ENCODE data around the gene CENATAC.
"Not testable (repeated sequence)": the region's sequence is repeated elsewhere in the genome, so short reads cannot be mapped to it uniquely, and the experiment has no call there.

The CENATAC gene, protein sequence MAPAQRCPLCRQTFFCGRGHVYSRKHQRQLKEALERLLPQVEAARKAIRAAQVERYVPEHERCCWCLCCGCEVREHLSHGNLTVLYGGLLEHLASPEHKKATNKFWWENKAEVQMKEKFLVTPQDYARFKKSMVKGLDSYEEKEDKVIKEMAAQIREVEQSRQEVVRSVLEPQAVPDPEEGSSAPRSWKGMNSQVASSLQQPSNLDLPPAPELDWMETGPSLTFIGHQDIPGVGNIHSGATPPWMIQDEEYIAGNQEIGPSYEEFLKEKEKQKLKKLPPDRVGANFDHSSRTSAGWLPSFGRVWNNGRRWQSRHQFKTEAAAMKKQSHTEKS

DNA sequence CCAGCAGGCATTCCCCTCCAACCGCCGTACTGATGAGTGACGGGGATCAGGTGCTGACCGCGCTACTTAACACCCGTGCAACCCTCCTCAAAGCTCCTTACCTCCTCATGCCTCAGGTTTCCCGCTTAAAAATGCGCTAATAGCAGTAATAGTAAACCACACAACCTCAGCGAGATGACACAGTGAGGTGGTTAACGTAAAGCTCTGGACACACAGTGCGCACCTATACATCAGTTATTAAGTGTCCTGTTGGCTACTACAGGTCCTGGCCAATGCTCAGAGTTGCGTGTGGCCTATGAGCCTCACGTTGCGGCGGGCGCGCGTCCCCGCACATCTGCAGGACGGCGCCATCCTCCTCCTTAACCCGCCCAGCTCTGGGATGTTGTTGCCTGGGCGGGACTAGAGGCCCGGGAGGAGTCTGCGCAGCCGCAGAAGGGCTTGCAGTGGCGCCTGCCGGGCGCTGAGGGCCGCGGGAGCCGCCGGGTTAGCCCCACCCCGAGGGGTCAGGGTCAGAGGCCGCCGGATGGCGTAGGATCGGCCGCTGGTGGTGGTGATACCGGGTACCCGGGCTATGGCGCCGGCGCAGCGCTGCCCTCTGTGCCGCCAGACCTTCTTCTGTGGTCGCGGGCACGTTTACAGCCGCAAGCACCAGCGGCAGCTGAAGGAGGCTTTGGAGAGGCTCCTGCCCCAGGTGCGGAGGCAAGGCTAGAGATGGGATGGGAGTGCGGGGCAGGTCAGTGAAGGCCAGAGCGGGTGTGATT lies at the start of gene CENATAC:
Gene CENATAC, plus strand, starts transcription at position 512 of the 761 bp plus-strand sequence. Its CDS starts 60 bp downstream, at position 572.
- DNase-seq (ENCODE audit: low spot score), result peak; percentile 100

DNA sequence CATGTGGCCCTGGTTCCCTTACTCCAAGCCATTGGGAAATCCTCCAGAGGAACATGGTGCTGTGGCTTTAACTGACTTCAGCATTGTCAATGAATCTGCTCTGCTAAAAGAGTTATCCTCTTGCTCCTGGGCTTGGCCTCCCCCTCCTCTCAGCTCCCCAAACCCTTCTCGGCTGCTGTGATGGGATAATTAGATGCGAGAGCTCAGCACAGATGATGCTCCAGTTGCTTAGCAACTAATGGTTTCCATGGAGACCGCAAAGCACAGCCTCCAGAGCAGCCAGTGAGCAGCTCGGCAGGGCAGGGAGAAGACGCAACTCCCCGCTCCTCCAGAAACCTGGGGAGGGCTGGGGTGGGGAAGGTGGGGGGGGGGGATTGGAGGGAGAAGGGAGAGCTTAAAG lies 44.7 kb upstream of the CENATAC start:
- no peak for DNase-seq (ENCODE audit: low spot score)

DNA sequence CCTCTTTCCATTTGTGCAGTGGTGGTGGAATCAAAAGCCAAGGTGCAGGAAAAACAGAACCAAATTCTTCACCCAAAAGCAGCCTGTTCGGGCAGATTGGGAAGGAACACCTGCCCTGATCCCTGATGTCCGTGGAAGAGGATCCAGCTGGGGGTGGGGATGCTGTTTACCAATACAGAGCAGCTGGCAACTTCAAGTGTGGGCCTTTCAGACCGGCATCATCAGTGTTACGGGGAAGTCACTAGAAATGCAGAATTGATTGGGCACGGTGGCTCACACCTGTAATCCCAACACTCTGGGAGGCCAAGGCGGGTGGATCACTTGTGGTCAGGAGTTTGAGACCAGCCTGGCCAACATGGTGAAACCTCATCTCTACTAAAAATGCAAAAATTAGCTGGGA lies 44.0 kb upstream of the CENATAC start:
- not testable (repeated sequence) for DNase-seq (ENCODE audit: low spot score)

DNA sequence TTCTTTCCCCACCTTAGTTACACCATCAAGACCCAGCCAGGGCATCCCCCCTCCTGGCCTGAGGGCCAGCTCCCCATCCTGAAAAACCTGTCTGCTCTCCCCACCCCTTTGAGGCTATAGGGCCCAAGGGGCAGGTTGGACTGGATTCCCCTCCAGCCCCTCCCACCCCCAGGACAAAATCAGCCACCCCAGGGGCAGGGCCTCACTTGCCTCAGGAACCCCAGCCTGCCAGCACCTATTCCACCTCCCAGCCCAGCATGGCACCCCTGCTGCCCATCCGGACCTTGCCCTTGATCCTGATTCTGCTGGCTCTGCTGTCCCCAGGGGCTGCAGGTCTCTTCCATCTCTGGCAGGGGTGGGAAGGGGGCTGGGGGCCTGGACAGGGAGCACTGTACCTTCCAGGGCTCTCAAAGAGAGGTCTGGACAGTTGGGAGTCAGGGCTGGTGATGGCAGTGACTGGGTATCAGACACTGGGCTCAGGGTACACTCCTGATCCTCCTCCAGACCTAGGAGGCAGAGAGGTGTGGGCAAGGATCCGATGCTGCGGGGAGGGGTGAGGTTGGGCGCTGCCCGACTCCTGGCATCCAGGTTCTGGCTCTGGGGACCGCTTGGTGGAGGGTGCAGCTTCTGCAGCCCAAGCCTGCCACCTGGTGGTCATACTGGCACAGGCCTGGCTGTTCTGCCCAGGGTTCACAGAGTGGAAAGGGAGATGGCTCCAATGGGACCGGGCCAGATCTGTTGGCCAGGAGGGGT lies 41.7 kb upstream of the CENATAC start, which contains the start of gene UPK2:
Gene UPK2, plus strand, starts transcription at position 205 of the 753 bp plus-strand sequence. Its CDS starts 53 bp downstream, at position 258.
- DNase-seq (ENCODE audit: low spot score), result peak; percentile 96

DNA sequence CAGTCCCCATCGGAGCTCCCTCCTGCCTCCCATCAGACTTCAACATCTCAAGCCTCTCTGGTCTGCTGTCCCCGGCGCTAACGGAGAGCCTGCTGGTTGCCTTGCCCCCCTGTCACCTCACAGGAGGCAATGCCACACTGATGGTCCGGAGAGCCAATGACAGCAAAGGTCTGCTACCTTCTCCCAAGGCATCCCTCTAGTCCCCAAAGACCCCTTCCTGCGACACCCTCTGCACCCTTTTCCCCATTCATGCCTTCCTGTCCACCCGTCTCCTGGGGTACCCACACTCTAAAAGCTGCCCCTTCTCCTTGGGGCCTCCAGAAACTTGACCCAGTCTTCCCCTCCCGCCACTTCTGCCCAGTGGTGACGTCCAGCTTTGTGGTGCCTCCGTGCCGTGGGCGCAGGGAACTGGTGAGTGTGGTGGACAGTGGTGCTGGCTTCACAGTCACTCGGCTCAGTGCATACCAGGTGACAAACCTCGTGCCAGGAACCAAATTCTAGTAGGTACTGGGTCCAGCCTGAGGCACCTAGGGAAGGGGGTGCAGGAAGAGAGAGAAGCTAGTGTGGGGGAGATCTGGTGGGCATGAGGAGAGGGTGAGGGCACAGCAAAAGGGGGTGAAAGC lies 41.0 kb upstream of the CENATAC start:
- DNase-seq (ENCODE audit: low spot score), result no peak

DNA sequence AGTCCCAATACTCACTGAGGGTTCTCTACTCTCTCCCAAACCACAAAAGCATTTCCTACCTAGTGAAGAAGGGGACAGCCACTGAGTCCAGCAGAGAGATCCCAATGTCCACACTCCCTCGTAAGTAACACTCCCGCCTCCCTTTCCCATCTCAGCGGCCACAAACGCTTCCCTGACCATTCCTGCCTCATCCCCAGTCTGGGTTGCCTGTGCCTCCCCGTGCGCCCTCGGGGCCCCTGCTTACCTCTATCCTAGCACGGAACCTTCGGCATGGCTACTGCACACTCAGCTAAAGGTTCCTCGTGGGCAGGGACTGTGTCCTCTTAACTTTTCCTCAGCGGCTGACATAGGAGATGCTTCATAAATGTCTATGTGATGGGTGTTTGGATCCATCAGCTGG lies 40.4 kb upstream of the CENATAC start:
- no peak for DNase-seq (ENCODE audit: low spot score)

DNA sequence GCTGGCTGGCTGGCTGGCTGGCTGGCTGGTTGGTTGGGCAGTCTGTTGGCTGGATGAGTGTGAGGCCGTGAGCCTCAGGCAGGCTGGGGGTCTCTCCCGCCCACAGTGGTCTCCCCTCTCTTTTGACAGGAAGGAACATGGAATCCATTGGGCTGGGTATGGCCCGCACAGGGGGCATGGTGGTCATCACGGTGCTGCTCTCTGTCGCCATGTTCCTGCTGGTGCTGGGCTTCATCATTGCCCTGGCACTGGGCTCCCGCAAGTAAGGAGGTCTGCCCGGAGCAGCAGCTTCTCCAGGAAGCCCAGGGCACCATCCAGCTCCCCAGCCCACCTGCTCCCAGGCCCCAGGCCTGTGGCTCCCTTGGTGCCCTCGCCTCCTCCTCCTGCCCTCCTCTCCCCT lies 40.0 kb upstream of the CENATAC start:
- no peak for DNase-seq (ENCODE audit: low spot score)

DNA sequence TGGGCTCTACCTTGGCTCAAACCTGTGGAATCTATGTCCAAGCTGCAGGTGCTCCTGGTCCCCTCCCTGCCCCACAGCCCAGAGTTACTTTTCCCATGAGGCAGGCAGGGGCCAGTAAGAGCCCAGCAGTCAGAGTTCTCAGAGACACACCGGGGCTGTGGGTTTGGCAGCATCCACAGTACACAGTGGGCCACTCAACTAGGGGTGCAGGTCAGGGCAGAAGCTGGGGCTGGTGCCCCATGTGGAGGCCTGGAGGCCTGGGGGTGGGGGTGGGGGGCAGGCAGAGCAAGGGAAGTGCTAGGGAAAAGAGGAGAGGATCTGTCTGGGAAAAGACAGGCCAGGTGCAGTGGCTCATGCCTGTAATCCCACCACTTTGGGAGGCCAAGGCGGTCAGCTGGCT lies 39.4 kb upstream of the CENATAC start:
- no peak for DNase-seq (ENCODE audit: low spot score)

DNA sequence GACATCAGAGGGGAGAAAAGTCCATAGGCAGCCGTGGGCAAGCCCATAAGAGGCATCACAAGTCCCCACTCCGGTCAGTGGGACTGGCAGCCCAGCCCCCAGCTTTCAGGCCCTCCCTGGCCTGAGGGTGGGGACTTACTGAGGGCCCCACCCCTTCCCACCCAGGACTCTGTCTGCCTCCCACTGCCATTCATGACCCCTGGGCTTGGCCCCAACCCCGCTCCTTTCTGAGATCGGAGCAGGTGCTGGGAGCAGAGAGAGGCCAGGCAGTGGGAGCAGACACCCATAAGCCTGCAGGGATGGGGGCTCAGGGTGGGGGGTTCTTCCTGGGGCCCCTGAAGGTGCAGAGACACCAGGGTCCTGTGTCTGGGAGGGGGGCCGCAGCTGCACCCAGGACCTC lies 36.7 kb upstream of the CENATAC start:
- no peak for DNase-seq (ENCODE audit: low spot score)

DNA sequence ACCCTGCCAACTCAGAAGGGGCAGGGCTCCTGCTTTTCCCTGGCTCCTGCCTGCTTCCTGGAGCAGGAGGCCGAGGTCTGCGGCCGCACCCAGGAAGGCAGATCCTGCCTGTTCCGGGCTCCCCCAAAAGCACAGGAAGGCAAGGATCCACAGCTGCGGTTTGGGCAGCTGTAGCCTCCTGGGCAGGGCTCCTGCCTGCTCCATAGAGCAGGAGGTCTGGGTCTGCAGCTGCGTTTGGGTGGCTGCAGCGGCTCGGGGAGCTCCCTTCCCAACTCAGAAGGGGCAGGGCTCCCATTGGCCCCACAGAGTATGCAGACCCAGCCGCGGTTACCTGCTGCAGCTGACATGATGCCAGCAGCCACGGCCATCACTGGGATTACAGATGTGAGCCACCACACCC lies 36.3 kb upstream of the CENATAC start:
- no peak for DNase-seq (ENCODE audit: low spot score)

DNA sequence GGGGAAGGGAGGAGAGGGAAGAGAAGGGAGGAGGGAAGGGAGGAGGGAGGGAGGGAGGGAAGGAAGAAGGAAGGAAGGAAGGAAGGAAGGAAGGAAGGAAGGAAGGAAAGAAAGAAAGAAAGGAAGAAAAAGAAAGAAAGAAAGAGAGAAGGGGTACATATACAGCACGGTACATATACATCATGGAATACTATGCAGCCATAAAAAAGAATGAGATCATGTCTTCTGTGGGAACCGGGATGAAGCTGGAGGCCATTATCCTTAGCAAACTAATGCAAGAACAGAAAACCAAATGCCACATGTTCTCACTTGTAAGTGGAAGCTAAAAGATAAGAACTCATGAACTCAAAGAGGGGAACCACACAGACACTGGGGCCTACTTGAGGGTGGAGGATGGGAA lies 28.4 kb upstream of the CENATAC start:
- not testable (repeated sequence) for DNase-seq (ENCODE audit: low spot score)

DNA sequence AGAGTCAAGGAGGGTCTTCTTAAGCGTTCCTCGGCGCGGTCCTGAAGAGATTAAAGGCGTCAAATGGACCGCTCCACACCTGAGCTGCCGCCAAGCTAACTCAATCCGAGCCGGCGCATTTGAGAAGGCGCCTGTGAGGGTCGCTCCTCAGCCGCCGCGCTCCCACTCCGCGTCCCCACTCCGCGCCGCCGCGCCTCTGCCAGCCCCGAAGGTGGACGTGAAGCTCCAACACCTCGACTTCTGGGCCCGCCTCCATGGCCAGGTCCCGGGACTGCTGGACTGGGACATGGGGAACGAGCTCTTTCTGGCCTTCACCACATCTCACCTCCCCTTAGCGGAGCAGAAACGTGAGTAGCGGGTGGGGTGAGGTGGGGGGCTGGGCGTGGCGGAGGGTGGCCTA lies 26.3 kb upstream of the CENATAC start, which contains the start of gene FOXR1:
Gene FOXR1, plus strand, starts transcription at position 116 of the 400 bp plus-strand sequence. Its CDS starts 171 bp downstream, at position 287.
- no peak for DNase-seq (ENCODE audit: low spot score)

DNA sequence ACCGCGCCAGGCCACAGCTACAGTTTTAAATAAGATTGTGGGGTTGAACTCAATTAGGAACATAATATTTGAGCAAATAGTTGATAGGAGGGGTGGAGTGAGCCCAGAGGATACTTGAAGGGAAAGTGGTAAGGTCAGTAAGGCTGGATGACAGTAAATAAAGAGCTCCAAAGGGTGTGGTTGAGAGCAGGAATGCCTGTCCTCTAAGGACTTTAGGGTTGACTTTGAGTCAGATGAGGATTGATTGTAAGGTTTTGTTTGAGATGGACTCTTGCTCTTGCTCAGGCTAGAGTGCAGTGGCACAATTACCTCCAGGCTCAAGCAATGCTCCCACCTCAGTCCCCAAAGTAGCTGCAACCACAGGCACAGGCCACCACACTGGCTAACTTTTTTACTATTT lies 24.0 kb upstream of the CENATAC start:
- no peak for DNase-seq (ENCODE audit: low spot score)

DNA sequence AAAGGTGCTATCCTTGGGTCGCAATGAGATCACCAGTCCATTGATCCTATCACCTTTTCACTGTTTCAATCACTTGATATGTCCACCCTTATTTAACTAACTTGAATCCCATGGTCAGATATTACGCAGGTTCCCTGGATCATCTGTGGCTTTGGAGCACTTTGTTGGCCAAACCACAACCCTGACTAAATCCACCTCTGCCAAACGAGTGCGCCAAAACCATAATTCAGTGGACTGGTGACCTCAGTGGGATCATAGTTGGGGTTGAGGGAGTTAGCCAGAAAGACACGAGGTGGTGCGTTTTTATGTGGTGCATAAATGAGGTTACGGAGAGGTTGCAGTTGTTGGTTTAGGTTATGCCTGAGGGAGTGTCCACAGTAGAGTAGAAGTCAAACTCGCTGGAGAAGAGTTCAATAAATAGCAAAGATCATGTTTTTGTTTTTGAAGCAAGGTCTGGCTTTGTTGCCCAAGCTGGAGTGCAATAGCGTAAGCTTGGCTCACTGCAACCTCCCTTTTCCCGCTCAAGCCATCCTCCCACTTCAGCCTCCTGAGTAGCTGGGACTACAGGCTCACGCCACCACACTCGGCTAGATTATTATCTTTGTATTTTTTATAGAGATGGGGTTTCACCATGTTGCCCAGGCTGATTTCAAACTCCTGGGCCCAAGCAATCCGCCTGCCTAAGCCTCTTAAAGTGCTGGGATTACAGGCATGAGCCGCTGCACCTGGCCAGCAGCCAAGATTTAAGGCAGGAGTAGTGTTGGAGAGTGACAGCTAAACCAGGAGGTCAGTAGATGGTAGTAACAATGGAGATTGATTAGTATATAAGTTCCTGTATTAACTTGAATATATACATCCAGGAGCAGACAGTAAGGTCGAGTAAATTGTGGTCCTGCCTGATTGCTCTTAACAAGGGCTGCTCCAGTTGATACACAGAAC lies 21.9 kb upstream of the CENATAC start:
- no peak for DNase-seq (ENCODE audit: low spot score)

DNA sequence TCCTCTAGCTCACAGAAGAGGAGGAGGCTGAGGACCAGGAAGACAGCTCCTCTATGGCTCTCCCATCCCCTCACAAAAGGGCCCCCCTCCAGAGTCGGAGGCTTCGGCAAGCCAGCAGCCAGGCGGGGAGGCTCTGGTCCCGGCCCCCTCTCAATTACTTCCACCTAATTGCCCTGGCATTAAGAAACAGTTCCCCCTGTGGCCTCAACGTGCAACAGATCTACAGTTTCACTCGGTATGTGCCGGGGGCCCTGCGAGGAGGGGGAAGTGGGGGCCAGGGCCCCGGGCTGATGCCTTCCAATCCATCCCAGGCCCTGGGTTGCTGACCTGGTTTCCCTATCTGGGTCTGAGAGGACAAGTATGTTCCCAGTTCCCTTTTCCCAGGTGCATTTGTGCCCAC lies 18.5 kb upstream of the CENATAC start:
- DNase-seq (ENCODE audit: low spot score), result no peak

DNA sequence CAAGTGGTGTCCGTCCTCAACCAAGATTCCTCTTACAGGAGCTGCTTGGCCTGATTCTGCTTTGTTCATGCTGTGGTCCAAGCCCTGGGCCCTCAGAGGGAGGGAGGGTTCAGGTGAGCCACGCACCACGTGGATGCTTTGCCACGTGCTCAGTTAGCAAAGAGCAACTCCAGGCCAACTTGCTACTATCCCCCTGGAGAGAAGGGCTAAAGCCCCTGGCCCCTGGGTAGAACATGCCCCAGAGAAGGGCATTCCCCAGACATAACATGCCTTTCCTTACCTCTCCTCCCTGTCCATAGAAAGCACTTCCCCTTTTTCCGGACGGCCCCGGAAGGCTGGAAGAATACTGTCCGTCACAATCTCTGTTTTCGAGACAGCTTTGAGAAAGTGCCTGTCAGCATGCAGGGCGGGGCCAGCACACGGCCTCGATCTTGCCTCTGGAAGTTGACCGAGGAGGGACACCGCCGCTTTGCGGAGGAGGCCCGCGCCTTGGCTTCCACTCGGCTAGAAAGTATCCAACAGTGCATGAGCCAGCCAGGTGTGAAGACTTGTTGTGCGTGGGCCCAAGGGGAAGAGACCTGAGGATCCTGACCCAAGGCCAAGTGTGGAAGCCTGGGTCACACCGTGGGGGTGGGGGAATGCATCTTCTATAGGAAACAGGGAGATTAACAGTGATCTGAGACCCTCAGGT lies 17.6 kb upstream of the CENATAC start:
- DNase-seq (ENCODE audit: low spot score), result peak; percentile 48

DNA sequence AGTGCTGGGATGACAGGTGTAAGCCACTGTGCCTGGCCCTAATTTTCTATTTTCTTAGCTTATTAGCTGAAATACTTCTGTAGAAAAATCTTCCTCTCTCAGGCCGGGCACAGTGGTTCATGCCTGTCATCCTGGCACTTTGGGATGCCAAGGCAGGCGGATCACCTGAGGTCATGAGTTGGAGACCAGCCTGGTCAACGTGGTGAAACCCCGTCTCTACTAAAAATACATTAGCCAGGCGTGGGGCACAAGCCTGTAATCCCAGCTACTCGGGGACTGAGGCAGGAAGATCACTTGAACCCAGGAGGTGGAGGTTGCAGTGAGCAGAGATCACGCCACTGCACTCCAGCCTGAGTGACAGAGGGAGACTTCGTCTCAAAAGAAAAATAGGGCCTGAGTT lies 13.6 kb upstream of the CENATAC start:
- not testable (repeated sequence) for DNase-seq (ENCODE audit: low spot score)

DNA sequence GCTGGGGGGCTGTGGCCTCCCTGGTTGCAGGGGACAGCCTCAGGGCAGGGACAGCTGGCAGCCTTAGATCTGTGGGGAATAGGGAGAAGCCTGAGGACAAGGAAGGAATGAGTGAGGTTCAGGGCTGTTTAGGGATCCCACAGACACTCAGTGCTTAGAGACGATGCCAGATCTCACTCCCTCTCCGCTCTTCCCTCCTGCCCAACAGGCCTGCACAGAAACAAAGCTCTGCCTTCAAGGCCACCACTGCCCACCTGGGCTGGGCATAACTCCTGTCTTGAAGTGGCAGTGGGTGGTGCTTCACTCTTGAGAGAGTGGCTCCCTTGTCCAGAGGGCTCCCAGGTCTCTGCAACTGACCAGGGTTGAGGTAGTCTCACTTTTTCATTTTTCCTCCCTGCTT lies 13.1 kb upstream of the CENATAC start:
- DNase-seq (ENCODE audit: low spot score), result no peak

DNA sequence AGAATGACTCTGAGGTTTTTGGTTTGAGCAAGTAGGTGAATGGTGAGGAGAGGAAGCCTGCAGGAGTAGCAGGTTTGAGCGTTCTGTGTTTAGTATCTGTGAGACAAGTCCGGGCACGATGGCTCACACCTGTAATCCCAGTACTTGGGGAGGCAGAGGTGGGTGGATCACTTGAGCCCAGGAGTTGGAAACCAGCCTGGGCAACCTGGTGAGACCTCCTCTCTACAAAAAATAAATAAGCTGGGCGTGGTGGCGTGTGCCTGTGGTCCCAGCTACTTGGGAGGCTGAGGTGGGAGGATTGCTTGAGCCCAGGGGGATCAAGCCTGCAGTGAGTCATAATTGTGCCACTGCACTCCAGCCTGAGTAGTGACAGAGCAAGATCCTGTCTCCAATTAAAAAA lies 9.7 kb upstream of the CENATAC start:
- no peak for DNase-seq (ENCODE audit: low spot score)

DNA sequence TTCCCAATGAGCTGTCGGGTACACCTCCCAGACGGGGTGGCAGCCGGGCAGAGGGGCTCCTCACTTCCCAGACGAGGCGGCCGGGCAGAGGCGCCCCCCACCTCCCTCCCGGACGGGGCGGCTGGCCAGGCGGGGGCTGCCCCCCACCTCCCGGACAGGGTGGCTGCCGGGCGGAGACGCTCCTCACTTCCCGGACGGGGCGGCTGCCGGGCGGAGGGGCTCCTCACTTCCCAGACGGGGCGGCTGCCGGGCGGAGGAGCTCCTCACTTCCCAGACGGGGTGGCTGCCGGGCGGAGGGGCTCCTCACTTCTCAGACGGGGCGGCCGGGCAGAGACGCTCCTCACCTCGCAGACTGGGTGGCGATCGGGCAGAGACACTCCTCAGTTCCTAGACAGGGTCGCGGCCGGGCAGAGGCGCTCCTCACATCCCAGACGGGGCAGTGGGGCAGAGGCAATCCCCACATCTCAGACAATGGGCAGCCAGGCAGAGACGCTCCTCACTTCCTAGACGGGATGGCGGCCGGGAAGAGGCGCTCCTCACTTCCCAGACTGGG lies 6.4 kb upstream of the CENATAC start:
- not testable (repeated sequence) for DNase-seq (ENCODE audit: low spot score)

Data from AG20443 (cell line).